GOT3 (cell line): ENCODE measurements around the gene SLC35E2B.
"Not testable (repeated sequence)": the region's sequence is repeated elsewhere in the genome, so short reads cannot be mapped to it uniquely, and the experiment has no call there.

Experiments
- DNase-seq: peaks from one replicate; lab custom pipeline; 2025; ENCODE audit warnings: mixed read lengths; lab: John Stamatoyannopoulos, UW

SLC35E2B gene

DNA sequence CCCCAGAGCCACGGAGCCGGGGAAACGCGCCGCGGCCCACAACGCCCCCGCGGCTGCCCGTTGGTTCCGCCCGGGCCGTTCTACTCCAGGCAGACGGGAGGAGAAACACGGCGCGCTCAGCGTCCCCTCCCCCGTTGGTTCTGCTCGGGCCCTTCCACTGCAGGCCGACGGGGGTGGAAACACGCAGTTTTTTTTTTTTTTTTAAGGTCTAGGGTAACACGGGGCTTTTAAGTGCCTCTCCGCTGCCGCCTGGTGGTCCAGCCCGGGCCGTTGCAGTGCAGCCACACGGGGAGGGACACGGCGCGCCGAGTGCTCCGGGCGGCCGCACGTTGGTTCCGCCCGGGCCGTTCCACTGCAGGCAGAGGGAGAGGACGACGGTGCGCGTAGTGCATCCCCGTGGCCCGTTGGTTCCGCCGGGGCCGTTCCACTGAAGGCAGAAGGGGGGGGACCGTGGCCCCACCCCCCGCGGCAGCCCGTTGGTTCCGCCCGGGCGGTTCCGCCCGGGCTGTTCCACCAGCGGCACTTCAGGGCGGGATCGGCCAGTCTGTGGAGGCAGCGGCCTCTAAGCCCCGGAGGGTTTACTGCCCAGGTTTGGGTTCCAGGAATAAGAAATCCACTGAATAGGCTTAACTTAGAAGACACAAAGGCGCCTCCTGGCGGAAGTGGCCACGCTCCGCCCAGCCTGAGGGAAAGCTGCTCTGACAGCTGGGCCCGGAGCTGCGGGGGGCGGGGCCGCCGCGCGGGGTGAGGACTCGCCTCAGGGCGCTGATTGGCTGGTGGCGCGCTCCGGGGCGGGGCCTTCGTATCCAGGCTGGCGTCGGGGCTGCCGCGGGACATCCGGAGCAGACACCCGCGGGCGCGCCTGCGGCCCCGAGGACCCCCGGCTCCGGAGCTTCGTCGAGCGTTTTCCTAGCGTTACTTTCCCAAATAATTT lies at the start of gene SLC35E2B:
Gene SLC35E2B (minus strand): TSS at position 82 of the 934 bp plus-strand sequence. CDS start 16,096 bp downstream, outside the sequence.
- DNase-seq = peak; percentile 85

DNA sequence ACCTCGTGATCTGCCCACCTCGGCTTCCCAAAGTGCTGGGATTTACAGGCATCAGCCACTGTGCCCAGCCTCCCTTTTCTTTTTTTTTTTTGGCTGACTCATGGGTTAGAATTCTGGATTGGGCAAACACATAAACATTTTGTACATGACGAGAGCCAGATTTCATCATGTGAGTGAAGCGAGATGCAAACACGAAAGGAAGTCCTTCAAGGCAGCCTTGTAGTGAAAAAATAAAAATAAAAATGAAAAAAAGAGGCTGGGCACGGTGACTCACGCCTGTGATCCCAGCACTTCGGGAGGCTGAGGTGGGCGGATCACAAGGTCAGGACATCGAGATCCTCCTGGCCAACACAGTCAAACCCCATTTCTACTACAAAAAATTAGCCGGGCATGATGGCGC lies 48.4 kb upstream of the SLC35E2B start:
- peak; percentile 35 for DNase-seq

DNA sequence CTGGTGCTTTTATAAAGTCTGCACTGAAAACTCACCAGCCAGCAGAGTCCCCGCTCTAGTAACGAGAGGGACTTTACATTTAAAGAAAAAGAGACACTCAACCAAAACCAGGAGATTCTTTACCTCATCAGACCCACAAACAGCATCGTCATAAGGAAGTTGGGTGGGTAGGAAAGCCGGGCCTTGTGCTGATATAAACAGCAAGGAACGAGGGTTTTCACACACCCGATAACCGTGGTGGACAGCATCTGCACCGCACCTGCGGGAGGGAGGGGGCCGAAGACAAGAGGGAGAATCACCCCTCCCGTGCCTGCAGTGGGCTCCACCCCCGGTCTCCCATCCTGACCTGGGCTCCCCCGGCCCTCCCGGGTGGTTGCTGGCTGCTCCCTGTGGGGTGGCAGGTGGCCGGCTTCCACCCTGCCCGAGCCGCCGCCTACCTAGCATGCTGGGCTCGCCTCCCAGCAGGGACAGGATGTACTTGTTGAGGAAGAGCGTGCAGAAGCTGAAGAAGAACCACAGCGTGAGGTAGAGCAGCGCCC lies 46.3 kb upstream of the SLC35E2B start:
- not testable (repeated sequence) for DNase-seq

DNA sequence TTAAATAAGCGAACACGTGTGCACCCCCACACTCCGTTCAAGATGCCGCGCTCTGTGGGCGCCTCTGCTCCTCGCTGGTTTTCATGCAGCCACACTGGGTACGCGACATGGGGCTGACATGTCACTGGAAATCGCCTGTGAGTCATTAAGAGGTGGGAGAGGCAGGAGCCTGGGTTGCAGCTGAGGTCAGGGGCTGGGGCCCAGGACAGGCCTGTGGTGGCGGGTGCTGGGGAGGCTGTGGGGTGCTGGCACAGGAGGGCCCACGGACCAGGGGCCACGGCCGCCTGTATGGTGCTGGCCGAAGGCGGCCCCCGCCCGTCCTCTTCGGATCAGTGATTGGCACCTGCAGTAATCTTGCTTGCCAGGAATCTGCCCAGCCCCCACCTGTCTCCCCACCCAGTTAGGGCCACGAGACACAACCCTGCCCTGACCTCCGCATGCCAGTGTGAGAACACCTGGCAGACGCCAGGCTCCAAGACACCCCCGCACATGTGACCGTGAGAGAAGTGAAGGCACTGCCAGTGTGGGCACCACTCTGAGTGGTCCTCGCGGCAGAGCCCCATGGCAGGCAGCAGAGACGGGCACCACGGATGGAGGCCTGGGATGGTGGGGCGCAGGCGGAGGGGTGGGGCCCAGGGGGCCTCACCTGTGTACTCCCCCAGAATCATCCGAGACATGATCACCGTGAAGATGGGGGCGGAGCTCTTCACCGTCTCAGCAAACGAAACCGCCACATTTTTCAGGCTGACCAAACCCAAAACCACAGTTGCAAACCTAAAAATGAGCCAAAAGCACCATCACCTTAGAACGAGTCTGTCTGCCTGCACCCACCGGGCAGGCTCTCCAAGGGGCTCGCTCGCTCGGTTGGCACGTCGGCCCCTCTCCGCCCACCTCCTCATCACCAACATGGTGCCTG lies 45.3 kb upstream of the SLC35E2B start:
- DNase-seq = not testable (repeated sequence)

DNA sequence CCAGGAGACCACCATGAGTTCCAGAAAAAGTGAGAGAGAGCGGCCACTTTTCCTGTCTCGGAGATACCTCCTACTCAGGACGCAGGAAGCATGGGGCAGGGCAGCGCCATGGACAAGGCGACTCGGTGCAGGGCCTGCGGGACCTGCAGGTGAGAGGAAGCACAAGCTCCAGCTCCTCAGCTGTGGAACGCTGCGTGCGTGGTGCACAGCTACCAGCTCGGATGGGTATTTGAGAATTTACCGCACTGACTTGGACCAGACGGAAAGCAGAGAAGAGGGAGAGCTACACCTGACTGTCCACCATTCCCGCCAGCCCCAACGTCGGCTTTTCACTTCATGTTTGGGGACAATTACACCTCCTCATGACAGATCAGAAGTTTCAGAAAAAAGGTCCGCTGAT lies 39.8 kb upstream of the SLC35E2B start:
- no peak for DNase-seq

DNA sequence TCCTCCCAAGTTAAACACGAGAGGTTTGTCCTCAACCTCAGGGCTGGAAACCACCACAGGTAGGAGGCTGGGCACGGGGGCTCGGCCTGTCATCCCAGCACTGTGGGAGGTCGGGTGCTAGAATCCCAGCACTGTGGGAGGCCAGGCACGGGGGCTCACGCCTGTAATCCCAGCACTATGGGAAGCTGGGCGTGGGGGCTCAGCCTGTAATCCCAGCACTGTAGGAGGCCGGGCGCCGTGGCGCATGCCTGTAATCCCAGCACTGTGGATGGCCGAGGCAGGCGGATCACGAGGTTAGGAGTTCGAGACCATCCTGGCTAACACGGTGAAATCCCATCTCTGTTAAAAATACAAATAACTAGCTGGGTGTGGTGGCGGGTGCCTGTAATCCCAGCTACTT lies 38.3 kb upstream of the SLC35E2B start:
- DNase-seq = no peak

DNA sequence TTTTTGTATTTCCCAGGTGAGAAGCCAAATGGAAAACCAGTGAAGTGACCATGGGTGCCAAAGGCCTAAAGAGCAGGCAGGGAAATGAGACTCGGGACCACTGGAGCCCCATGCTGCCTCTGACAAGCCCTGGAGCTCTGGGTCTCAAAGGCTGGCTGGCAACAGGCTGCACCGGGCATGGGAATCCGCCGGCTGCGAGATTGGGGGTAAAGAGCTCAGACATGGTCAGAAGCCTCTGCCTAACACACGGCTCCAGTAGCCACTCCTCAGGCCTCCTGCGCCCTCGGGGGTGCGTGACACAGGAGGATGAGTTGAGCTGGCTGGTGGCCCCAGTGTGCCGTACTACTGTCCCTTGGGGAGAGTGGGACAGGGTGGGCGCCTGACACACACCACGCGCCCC lies 37.6 kb upstream of the SLC35E2B start:
- not testable (repeated sequence) for DNase-seq

DNA sequence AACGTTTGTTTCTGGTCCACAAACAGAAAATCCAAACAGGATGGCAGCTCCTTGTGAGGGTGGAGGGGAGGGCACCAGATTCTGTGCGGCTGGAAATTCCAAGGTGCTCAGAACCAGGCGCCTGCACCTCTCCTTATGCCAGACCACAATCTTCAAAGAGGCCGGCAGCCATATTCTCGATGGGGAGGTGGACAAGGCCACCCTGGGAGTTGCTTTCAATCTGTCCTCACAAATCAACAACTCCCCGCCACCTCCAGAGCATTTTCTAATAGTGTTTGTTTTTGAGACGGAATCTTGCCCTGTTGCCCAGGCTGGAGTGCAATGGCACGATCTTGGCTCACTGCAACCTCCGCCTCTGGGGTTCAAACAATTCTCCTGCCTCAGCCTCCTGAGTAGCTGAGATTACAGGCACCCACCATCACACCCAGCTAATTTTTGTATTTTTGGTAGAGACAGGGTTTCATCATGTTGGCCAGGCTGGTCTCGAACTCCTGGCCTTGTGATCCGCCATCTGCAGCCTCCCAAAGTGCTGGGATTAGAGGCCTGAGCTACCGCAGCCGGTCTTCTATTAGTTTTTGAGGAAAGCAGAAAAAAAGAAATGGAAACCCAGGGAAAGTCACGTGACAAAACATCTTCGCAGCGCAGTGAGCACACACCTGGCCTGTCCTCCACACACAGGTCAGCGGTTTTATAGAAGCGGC lies 36.7 kb upstream of the SLC35E2B start:
- DNase-seq = not testable (repeated sequence)

DNA sequence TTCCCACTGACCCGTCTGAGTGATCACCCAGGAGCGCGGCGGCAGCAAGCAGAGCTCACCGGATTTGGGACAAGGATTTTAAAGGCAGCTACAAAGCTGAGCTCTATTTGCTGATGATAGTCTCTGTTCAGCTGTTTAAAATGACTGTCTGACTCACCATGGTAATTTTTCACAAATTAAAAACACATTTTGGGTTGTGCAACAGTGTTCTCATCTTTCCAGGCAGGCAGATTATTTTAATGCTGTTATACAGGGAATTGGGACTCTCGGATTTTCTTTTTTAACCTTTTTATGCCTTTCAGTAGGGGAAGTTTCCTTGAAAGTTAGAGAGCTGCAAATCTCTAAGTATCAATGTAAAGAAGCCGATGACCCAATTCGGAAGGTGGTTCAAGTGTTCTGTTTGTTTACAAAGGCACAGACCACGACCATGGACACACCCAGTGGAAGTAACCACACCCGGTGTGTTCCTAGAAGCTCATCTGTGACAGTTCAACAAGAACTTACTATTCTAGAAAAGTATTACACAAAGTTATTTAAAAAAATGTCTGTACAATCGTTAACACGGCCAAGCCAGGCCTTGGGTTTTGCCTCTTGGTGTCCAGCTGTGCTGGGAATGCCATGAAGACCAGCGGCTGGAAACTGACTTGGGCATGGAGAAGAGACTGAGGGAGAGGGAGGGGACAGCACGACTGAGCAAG lies 35.9 kb upstream of the SLC35E2B start:
- not testable (repeated sequence) for DNase-seq

DNA sequence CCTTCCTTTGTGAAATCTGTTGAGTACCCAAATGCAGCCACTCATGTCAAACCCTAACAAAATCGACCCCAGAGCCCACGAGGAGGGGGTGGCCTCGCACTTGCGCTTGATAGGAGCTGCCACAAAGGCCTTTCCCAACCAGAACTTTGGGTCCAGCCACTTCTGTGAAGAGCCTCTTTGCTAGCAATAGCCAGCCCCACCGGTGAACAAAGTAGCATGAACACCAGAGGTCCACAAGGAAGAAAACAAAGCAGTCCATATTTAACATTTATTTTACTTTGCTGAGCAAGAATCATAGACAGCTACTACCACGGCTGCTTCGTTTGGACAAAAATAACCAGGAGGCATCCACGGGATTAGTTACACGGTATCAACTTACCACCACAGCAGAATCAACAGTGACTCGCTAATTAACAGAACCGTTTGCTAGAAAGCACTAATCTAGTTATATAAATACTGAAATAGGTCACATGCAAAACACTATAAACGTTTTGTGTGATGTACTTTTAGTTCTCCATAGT lies 34.6 kb upstream of the SLC35E2B start:
- DNase-seq = not testable (repeated sequence)

DNA sequence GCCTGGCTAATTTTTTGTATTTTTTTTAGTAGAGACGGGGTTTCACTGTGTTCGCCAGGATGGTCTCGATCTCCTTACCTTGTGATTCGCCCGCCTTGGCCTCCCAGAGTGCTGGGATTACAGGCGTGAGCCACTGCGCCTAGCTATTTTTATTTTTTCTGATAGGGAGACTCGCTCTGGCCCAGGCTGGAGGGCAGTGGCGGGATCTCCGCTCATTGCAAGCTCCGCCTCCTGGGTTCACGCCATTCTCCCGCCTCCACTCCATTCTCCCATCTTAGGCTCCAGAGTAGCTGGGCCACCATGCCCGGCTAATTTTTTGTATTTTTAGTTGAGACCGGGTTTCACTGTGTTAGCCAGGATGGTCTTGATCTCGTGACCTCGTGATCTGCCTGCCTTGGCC lies 33.5 kb upstream of the SLC35E2B start:
- DNase-seq = not testable (repeated sequence)

DNA sequence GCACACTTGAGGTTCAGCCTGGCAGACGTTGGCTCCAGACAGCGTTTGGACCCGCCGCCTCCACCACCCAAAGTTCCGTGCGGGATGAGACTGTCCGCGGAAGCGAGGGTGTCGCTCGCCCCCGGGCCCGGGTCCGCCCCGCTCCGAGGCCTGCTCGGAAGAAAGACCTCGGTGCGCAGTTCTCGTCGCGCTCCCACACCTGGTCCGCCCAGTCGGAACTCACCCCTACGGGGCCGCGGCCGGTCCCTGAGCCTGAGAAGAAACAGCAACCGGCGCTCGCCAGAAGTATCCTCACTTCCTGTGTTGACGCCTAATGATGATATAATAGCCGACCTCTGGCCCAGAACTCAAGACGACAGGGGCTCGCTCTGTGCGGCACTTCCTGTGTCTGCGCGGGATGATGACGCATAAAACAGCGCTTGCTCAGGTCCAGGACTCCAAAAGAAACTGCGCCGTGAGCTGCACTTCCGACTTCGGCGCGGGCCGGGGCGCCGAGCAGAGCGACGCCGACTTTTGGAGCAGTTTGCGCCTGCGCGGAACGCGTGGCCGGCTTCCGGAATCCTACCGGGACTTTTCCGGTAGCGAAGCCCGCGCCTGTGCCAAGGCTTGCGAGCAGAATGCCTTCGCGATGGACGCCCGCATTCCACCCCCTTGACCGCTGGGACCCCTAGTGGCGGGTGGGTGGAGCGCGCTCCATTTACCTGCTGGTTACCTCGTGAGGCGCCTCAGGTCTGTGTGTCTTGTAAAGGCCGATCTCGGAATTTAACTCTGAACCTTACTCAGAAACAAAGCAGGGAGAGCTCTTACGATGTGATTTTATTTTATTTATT lies 31.7 kb upstream of the SLC35E2B start, which contains the start of gene CDK11A:
Gene CDK11A (minus strand): TSS at position 323 of the 830 bp plus-strand sequence. CDS start 1,539 bp downstream, outside the sequence.
- peak; percentile 92 for DNase-seq

DNA sequence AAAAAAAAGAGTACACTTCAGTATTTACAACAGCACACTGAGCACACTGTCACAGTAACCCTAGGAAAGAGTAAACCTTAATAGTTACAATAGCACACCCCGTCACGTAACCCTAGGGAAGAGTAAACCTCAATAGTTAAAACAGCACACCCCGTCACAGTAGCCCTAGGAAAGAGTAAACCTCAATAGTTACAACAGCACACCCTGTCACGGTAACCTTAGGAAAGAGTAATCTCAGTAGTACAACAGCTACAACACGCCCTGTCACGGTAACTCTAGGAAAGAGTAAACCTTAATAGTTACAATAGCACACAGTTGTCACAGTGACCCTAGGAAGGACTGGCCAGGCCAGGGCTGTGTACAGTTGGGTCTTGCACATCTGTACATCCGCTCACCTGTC lies 28.6 kb upstream of the SLC35E2B start:
- DNase-seq = no peak

DNA sequence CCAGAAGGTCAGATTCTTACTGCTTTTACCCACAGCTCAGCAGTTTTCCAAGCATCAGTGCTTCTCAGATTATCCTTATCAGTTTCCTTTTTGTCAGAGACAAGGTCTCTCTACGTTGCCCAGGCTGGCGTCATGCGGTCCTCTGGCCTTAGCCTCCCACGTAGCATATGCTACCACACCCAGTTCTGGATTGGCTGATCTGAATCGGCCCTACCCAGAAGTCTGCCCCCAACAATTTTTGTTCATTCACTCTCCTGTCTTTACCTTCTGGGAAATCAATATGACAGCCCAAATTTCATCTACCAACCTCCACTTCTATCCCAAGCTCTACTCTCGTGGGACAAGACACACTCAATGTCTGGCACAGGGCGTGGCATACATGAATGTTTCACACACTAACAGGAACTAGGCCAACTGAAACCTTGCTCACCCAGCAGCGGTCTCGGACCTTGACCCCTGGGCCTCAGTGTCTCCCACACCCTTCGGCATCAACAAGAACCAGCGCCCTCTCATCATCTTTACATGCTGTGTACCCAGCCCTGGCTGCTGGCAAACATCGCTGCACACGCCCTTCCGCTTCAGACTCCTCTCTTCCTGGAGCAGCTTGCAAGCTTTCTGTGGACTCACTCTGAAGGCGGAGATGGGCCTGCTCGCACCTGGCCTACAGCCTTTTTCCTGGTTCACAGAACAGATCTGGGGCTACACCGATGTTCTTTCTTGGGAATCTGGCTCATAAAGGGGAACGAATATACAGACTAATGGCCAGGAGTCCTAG lies 22.7 kb upstream of the SLC35E2B start:
- not testable (repeated sequence) for DNase-seq

DNA sequence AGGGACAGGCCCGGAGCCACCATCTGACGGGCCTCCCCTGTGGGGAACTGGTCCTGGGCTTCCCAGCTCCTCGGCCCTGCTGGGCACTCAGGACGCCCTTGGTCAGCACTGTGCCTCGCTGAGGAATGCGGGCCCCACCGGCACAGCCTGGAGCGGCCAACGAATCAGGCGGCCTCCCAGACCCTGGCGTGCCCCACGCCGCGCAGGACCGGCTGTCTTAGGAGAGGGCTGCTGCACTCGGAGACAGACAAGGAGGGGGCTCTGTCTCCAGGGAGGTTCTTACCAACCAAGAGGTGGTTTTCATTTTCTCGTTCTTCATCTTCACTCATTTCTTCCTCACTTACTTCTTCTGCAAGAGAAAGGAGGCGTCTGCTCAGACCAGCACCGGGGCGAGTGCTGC lies 15.3 kb upstream of the SLC35E2B start:
- not testable (repeated sequence) for DNase-seq

DNA sequence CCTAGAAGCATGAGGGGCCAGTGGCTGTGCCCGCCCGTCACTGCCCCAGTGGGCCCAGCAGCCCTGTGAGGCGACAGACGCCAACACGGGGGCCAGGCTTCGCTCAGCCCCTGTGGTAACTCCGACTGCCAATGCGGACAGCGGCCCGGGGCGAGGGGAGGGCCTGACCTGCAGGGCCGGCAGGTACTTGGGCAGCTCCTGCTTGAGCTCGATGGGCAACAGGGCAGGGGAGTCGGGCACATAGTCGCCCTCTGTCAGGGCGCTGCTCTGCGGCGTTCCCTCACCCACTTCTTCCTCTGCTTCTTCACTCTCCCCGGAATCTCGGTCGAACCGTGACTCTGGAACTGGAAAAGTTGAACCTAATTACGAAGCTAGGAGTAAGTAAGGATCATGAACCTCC lies 14.6 kb upstream of the SLC35E2B start:
- DNase-seq = not testable (repeated sequence)

DNA sequence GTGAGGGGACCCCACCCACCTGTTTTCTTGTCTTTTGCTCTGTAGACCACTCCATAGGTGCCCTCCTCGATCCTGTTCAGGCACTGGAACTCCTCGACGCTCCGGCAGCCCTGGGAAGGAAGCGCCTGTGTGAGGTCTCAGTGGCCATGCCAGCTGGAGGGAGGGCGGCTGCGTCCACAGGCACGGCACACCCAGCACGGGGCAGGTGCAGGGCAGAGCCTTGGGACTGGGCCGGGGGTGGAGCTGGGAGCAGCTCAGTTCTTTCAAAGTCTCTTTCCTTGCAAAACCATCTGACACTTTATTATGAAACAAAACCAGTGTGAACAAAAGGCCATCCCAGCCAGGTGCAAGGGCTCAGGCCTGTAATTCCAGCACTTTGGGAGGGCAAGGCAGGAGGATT lies 13.0 kb upstream of the SLC35E2B start:
- DNase-seq = not testable (repeated sequence)

DNA sequence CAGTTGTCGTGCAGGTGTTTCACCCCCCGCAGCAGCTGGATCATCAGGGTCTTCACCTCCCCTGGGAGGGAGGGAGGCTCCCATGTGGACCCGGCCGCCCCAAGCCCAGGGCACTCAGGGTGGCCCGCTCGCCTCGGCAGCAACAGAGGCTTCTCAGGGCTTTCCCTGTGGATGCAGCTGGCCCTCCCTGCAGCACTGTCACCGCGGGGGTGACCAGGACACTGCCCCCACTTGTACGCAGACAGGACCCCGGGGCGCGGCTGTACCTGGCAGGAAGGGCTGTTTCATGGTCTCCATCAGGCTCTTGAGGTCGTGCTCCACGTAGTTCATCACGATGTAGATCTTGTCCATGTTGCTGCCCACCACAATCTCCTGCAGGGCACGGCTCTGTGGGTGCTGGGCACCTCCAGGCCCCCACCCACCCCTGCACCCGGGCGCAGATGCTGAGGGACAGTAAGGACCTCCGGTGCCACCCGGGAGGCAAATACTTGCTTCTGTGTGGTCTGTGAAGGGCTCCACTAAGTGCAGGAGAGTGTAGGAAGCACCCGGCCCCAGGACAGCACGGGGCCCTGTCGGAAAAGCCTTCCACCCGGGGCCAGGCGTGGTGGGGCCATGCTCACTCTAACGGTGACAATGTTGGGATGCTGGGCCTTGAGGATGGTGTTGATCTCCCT lies 11.8 kb upstream of the SLC35E2B start:
- not testable (repeated sequence) for DNase-seq
